Osteoblast (primary cell): ENCODE results near the gene CHAD. TPM values are rescaled to one million over a fixed set of nuclear protein-coding genes. Genes with fewer than 3 reads are reported as not detected.

Source experiments
- DNase-seq: peaks from one replicate; pipeline ENCODE4 v3.0.0; 2011; ENCODE audit warnings: low spot score, mixed read lengths; ENCODE audit not compliant: insufficient read length; ENCODE audit errors: missing footprints
- H2AFZ ChIP-seq: 2 replicates; pipeline ENCODE4 v1.6.0; 2011; ENCODE audit warnings: mild to moderate bottlenecking, low read length
- H3K27ac ChIP-seq: 2 replicates; pipeline ENCODE4 v1.5.1; 2011; ENCODE audit warnings: mild to moderate bottlenecking, low read depth, low read length, moderate library complexity
- H3K27me3 ChIP-seq: 2 replicates; pipeline ENCODE4 v1.6.0; 2012; ENCODE audit warnings: mild to moderate bottlenecking, control low read depth, inconsistent platforms, low read length, moderate library complexity; ENCODE audit not compliant: insufficient read depth
- H3K36me3 ChIP-seq: 2 replicates; pipeline ENCODE4 v1.5.1; 2011; ENCODE audit warnings: mild to moderate bottlenecking, low read length, control low read depth, moderate library complexity; ENCODE audit not compliant: insufficient read depth
- H3K4me1 ChIP-seq: 2 replicates; pipeline ENCODE4 v1.5.1; 2011; ENCODE audit warnings: mild to moderate bottlenecking, low read length, control low read depth, moderate library complexity; ENCODE audit not compliant: insufficient read depth
- H3K4me2 ChIP-seq: 2 replicates; pipeline ENCODE4 v1.6.0; 2011; ENCODE audit warnings: mild to moderate bottlenecking, low read length; ENCODE audit not compliant: insufficient read depth
- H3K4me3 ChIP-seq: fragments of 200-600 bp; sonication (generic); 3 replicates; pipeline ENCODE4 v1.5.1; 2012; ENCODE audit warnings: mild to moderate bottlenecking, low read length, inconsistent platforms; ENCODE audit not compliant: insufficient read depth
- H3K79me2 ChIP-seq: 2 replicates; pipeline ENCODE4 v1.6.0; 2012; ENCODE audit warnings: mild to moderate bottlenecking, low read length, control low read depth, inconsistent platforms; ENCODE audit not compliant: insufficient read depth
- H3K9me3 ChIP-seq: 2 replicates; pipeline ENCODE4 v1.5.1; 2011; ENCODE audit warnings: low read depth, low read length, control low read depth
- H4K20me1 ChIP-seq: 2 replicates; pipeline ENCODE4 v1.6.0; 2012; ENCODE audit warnings: mild to moderate bottlenecking, low read length, control low read depth; ENCODE audit not compliant: insufficient read depth
- CTCF ChIP-seq: IDR thresholded peaks from 2 replicates; pipeline ENCODE4 v1.5.1; 2011; ENCODE audit warnings: mild to moderate bottlenecking, low read depth, low read length, moderate library complexity; ENCODE audit errors: extremely low read depth
- total RNA-seq: library from RNA; depleted of rRNA; stranded (reverse); fragments of >200 nt; gene quantifications from 2 replicates; pipeline ENCODE4 v1.2.3, GENCODE V29; 2012

CHAD gene
- total RNA-seq, 1 donor: not detected

- no peak overlapping the region for H3K4me3 ChIP-seq
- no peaks in the 10 kb centered on the region for H3K27me3 ChIP-seq
- no peak overlapping the region for H3K4me2 ChIP-seq
- no peaks in the 10 kb centered on the region for H3K36me3 ChIP-seq
- no peak for DNase-seq
- no peaks in the 10 kb centered on the region for H4K20me1 ChIP-seq
- H3K4me1 ChIP-seq: peaks cover 8% of the 10 kb centered on the region
- no peaks in the 10 kb centered on the region for H3K79me2 ChIP-seq
- no peaks in the 10 kb centered on the region for H3K9me3 ChIP-seq
- H2AFZ ChIP-seq: no peak overlapping the region
- no peak for TF ChIP-seq CTCF
- H3K27ac ChIP-seq: no peak overlapping the region
These were observed 30.6 kb upstream of the CHAD start for GRCh38 chr17:50499270-50499669.

GRCh38 chr17:50498021-50498874 lies 29.6 kb upstream of the CHAD start:
- peak; percentile 6 for DNase-seq
- H3K36me3 ChIP-seq: no peaks in the 10 kb centered on the region
- H3K79me2 ChIP-seq: no peaks in the 10 kb centered on the region
- no peak overlapping the region for H3K27ac ChIP-seq
- no peak for TF ChIP-seq CTCF
- H3K27me3 ChIP-seq: no peaks in the 10 kb centered on the region
- no peak overlapping the region for H2AFZ ChIP-seq
- no peaks in the 10 kb centered on the region for H3K9me3 ChIP-seq
- peaks cover 5% of the 10 kb centered on the region for H3K4me1 ChIP-seq
- H4K20me1 ChIP-seq: no peaks in the 10 kb centered on the region
- no peak overlapping the region for H3K4me3 ChIP-seq
- H3K4me2 ChIP-seq: no peak overlapping the region

GRCh38 chr17:50495918-50496317 lies 27.2 kb upstream of the CHAD start:
- Histone ChIP-seq H3K4me2 (no peak overlapping the region), H3K27me3 (no peaks in the 10 kb centered on the region), H2AFZ (no peak overlapping the region), H3K9me3 (no peaks in the 10 kb centered on the region), H4K20me1 (no peaks in the 10 kb centered on the region), H3K4me1 (peaks cover 5% of the 10 kb centered on the region), H3K27ac (no peak overlapping the region), H3K79me2 (no peaks in the 10 kb centered on the region), H3K36me3 (no peaks in the 10 kb centered on the region), H3K4me3 (no peak overlapping the region)
- TF ChIP-seq CTCF: no peak
- DNase-seq: peak; percentile 67

- H4K20me1 ChIP-seq: no peaks in the 10 kb centered on the region
- H3K9me3 ChIP-seq: no peaks in the 10 kb centered on the region
- no peak for DNase-seq
- H3K27me3 ChIP-seq: no peaks in the 10 kb centered on the region
- H2AFZ ChIP-seq: no peak overlapping the region
- no peaks in the 10 kb centered on the region for H3K36me3 ChIP-seq
- no peaks in the 10 kb centered on the region for H3K79me2 ChIP-seq
- H3K4me1 ChIP-seq: peaks cover 5% of the 10 kb centered on the region
- no peak overlapping the region for H3K4me3 ChIP-seq
- no peak overlapping the region for H3K4me2 ChIP-seq
- no peak overlapping the region for H3K27ac ChIP-seq
- TF ChIP-seq CTCF: no peak
These were observed 26.6 kb upstream of the CHAD start for GRCh38 chr17:50495217-50495823.
